Measurements from ENCODE around the gene KIAA1549. TPM values are rescaled to one million over a fixed set of nuclear protein-coding genes. Genes with fewer than 3 reads are reported as not detected.

The KIAA1549 gene
- total and polyA plus RNA-seq, 11 donors, result 0.91 to 4.8 (median 2.0) TPM

- intact Hi-C loops (cut with DNase I), result no loop called here
- 82 to 98% (median 93%) methylated on average over 14 of the region's 14 CpGs for WGBS, 4 donors
- ATAC-seq, result no peak
- Histone ChIP-seq H3K4me1 (no peaks in the 10 kb centered on the region), H3K4me3 (no peak overlapping the region), H3K36me3 (peaks cover 0 to 6% (median 0%) of the 10 kb centered on the region in 9 donors), H3K27me3 (no peaks in the 10 kb centered on the region), H3K27ac (no peak overlapping the region), H3K9me3 (no peaks in the 10 kb centered on the region)
- TF ChIP-seq CTCF (IDR thresholded peaks at IDR 0.05) (no peak), POLR2A (IDR thresholded peaks at IDR 0.05) (no peak)
- DNase-seq, result no peak
Measured at GRCh38 chr7:138903859-138904435, 77.2 kb downstream of the KIAA1549 start.

- Histone ChIP-seq H3K4me3 (no peak overlapping the region), H3K36me3 (peaks cover 0 to 6% (median 0%) of the 10 kb centered on the region in 9 donors), H3K4me1 (no peaks in the 10 kb centered on the region), H3K27me3 (no peaks in the 10 kb centered on the region), H3K9me3 (no peaks in the 10 kb centered on the region), H3K27ac (no peak overlapping the region)
- 90 to 98% (median 95%) methylated on average over 10 of the region's 10 CpGs for WGBS, 4 donors
- intact Hi-C loops (cut with DNase I), result no loop called here
- DNase-seq (no peak), ATAC-seq (no peak)
- TF ChIP-seq CTCF (IDR thresholded peaks at IDR 0.05), result no peak
- no peak for TF ChIP-seq POLR2A (IDR thresholded peaks at IDR 0.05)
Measured at GRCh38 chr7:138903186-138903820, 77.9 kb downstream of the KIAA1549 start.

GRCh38 chr7:138902161-138902560 is 79.0 kb downstream of the KIAA1549 start:
- Histone ChIP-seq H3K27ac (no peak overlapping the region), H3K4me3 (no peak overlapping the region), H3K27me3 (no peaks in the 10 kb centered on the region), H3K4me1 (no peaks in the 10 kb centered on the region), H3K9me3 (no peaks in the 10 kb centered on the region), H3K36me3 (peaks cover 0 to 6% (median 0%) of the 10 kb centered on the region in 9 donors)
- no peak for ATAC-seq
- WGBS, 4 donors, result 94 to 96% (median 95%) methylated on average over 3 of the region's 3 CpGs
- TF ChIP-seq POLR2A (IDR thresholded peaks at IDR 0.05) (no peak), CTCF (IDR thresholded peaks at IDR 0.05) (no peak)
- intact Hi-C loops (cut with DNase I), result no loop called here
- DNase-seq, result no peak

GRCh38 chr7:138900035-138900828 is 81.0 kb downstream of the KIAA1549 start:
- intact Hi-C loops (cut with DNase I), result no loop called here
- no peak for ATAC-seq
- H3K4me1 ChIP-seq, result no peaks in the 10 kb centered on the region
- H3K36me3 ChIP-seq, result peaks cover 0 to 6% (median 0%) of the 10 kb centered on the region in 9 donors
- no peaks in the 10 kb centered on the region for H3K27me3 ChIP-seq
- no peak for DNase-seq
- WGBS, 4 donors, result 70 to 82% (median 79%) methylated on average over 12 of the region's 12 CpGs
- no peak for TF ChIP-seq CTCF (IDR thresholded peaks at IDR 0.05)
- TF ChIP-seq POLR2A (IDR thresholded peaks at IDR 0.05), result no peak
- no peaks in the 10 kb centered on the region for H3K9me3 ChIP-seq
- H3K4me3 ChIP-seq, result no peak overlapping the region
- no peak overlapping the region for H3K27ac ChIP-seq
